HCT116 (cell line): ENCODE data around the gene MYH14. TPM values are rescaled to one million over a fixed set of nuclear protein-coding genes. Genes with fewer than 3 reads are reported as not detected.
A peak's percentile ranks its signal among the peaks of the same experiment; 100 is the strongest.

Experiments used
- ATAC-seq: fragments of 200-7000 bp; cut with Tn5 transposase; 2 replicates; pipeline ENCODE4 v1.9.1; 2020; ENCODE audit warnings: mild to moderate bottlenecking, moderate library complexity
- BruUV-seq: library from RNA; stranded (reverse); fragments of 400-500 nt; replicated peaks from 2 replicates; lab custom pipeline; 2021; lab: Mats Ljungman, UMichigan
- CTCF ChIA-PET: fragments of 300-600 bp; sonication (Branson Sonifier 250); formaldehyde crosslinking; loops from one replicate; lab custom pipeline; 2021; ENCODE audit warnings: antibody characterized with exemption; lab: Charles Lee
- POLR2A ChIA-PET: fragments of 300-600, 350-600 bp; sonication (Branson Sonifier 250); formaldehyde crosslinking; loops from one replicate; lab custom pipeline; 2021; ENCODE audit warnings: antibody characterized with exemption; lab: Charles Lee
- RAD21 ChIA-PET, 2 experiments: fragments of 300-600 bp; sonication (Branson Sonifier 250); formaldehyde crosslinking; loops; one replicate each; lab custom pipeline; 2023; ENCODE audit warnings: low total read pairs in 2 of 2; ENCODE audit not compliant: uncharacterized antibody in 2 of 2, unreplicated experiment in 2 of 2, low non-redundant PET in 1 of 2; lab: Charles Lee
- DNase-seq: peaks from one replicate; pipeline ENCODE4 v3.0.0-alpha.2; 2010; ENCODE audit warnings: low read depth, low spot score
- H2AFZ ChIP-seq: fragments of 200-600 bp; shearing (Covaris generic), sonication (generic); 2 replicates; pipeline ENCODE4 v1.6.1; 2017; ENCODE audit warnings: low read depth, mixed run types, mixed read lengths, antibody characterized with exemption, low read length; ENCODE audit not compliant: poor library complexity, severe bottlenecking
- H3K27ac ChIP-seq: 2 replicates; pipeline ENCODE4 v1.5.1; 2012; ENCODE audit warnings: low read depth, low read length
- H3K27me3 ChIP-seq: fragments of 200-600 bp; sonication (generic); 2 replicates; pipeline ENCODE4 v1.6.1; 2016; ENCODE audit warnings: mixed run types, low read length, mixed read lengths; ENCODE audit not compliant: insufficient read depth
- H3K36me3 ChIP-seq, 2 experiments: fragments of 200-500 bp in 1 of 2; fragments of 200-600 bp in 1 of 2; sonication (Bioruptor generic) in 1 of 2; sonication (generic) in 1 of 2; 2 replicates each; pipeline versions ENCODE4 v1.5.1 to v1.6.1; 2014 to 2016; ENCODE audit warnings: low read length in 2 of 2, inconsistent platforms in 1 of 2, mixed read lengths in 1 of 2, mixed run types in 1 of 2; ENCODE audit not compliant: insufficient read depth in 2 of 2, control insufficient read depth in 1 of 2
- H3K4me1 ChIP-seq, 2 experiments: fragments of 200-600 bp in 1 of 2; sonication (generic) in 1 of 2; 2 replicates each; pipeline versions ENCODE4 v1.5.1 to v1.6.1; 2012 to 2017; ENCODE audit warnings: low read length in 2 of 2, inconsistent platforms in 1 of 2, mild to moderate bottlenecking in 1 of 2, mixed read lengths in 1 of 2, mixed run types in 1 of 2, moderate library complexity in 1 of 2; ENCODE audit not compliant: insufficient read depth in 2 of 2, control insufficient read depth in 1 of 2
- H3K4me2 ChIP-seq: fragments of 200-600 bp; sonication (generic); 2 replicates; pipeline ENCODE4 v1.6.1; 2017; ENCODE audit warnings: mixed run types, low read length, mixed read lengths
- H3K4me3 ChIP-seq, 2 experiments: fragments of 200-600 bp in 1 of 2; sonication (generic) in 1 of 2; replicated peaks in 1 of 2; 2 replicates each; pipeline ENCODE4 v1.5.1; 2011 to 2016; ENCODE audit warnings: low read length in 2 of 2, control low read depth in 1 of 2, low read depth in 1 of 2, mild to moderate bottlenecking in 1 of 2, mixed read lengths in 1 of 2, mixed run types in 1 of 2
- H3K79me2 ChIP-seq: fragments of 200-600 bp; sonication (generic); 2 replicates; pipeline ENCODE4 v1.6.1; 2017; ENCODE audit warnings: mild to moderate bottlenecking, mixed run types, low read length, moderate library complexity, mixed read lengths; ENCODE audit not compliant: insufficient read depth
- H3K9ac ChIP-seq: fragments of 200-600 bp; sonication (generic); 2 replicates; pipeline ENCODE4 v1.6.1; 2016; ENCODE audit warnings: low read length, mixed read lengths
- H3K9me2 ChIP-seq: fragments of 200-600 bp; sonication (generic), shearing (Covaris generic); 2 replicates; pipeline ENCODE4 v1.6.1; 2017; ENCODE audit warnings: mixed run types, mild to moderate bottlenecking, moderate library complexity; ENCODE audit not compliant: insufficient read depth
- H3K9me3 ChIP-seq, 2 experiments: fragments of 200-500 bp in 1 of 2; fragments of 200-600 bp in 1 of 2; sonication (Bioruptor generic) in 1 of 2; sonication (generic) in 1 of 2; 2 replicates each; pipeline ENCODE4 v1.6.1; 2014 to 2017; ENCODE audit warnings: low read length in 2 of 2, mixed read lengths in 2 of 2, inconsistent platforms in 1 of 2, low read depth in 1 of 2, mild to moderate bottlenecking in 1 of 2, mixed run types in 1 of 2, moderate library complexity in 1 of 2; ENCODE audit not compliant: control insufficient read depth in 1 of 2, insufficient read depth in 1 of 2
- H4K20me1 ChIP-seq: fragments of 200-600 bp; sonication (generic), shearing (Covaris generic); 2 replicates; pipeline ENCODE4 v1.6.1; 2017; ENCODE audit warnings: mixed run types, mild to moderate bottlenecking, moderate library complexity; ENCODE audit not compliant: insufficient read depth
- CBX3 ChIP-seq: IDR thresholded peaks from 2 replicates; pipeline ENCODE4 v1.6.1; 2012; ENCODE audit warnings: low read depth
- CEBPB ChIP-seq: IDR thresholded peaks from 2 replicates; pipeline ENCODE4 v1.6.1; 2012; ENCODE audit warnings: low read depth
- EGR1 ChIP-seq: IDR thresholded peaks from 2 replicates; pipeline ENCODE4 v1.6.1; 2012; ENCODE audit warnings: low read depth
- ELF1 ChIP-seq: IDR thresholded peaks from 2 replicates; pipeline ENCODE4 v1.6.1; 2012; ENCODE audit warnings: low read depth, borderline replicate concordance
- FOSL1 ChIP-seq: IDR thresholded peaks from 2 replicates; pipeline ENCODE4 v1.6.1; 2012; ENCODE audit warnings: low read depth
- JUND ChIP-seq: IDR thresholded peaks from 2 replicates; pipeline ENCODE4 v1.6.1; 2012
- POLR2A ChIP-seq: IDR thresholded peaks from 2 replicates; pipeline ENCODE4 v1.7.0; 2011; ENCODE audit warnings: borderline replicate concordance; ENCODE audit not compliant: insufficient read depth, insufficient read length; ENCODE audit errors: extremely low read depth
- RAD21 ChIP-seq: IDR thresholded peaks from 2 replicates; pipeline ENCODE4 v1.6.1; 2012; ENCODE audit warnings: low read depth, mild to moderate bottlenecking
- SP1 ChIP-seq: IDR thresholded peaks from 2 replicates; pipeline ENCODE4 v1.6.1; 2012; ENCODE audit warnings: low read depth
- TCF7L2 ChIP-seq: IDR thresholded peaks from 2 replicates; pipeline ENCODE4 v1.7.0; 2011; ENCODE audit warnings: borderline replicate concordance, inconsistent platforms; ENCODE audit not compliant: insufficient read depth, insufficient read length; ENCODE audit errors: extremely low read depth
- YY1 ChIP-seq: IDR thresholded peaks from 2 replicates; pipeline ENCODE4 v1.6.1; 2011; ENCODE audit warnings: low read length, low read depth, moderate library complexity, mild to moderate bottlenecking; ENCODE audit not compliant: insufficient replicate concordance; ENCODE audit errors: extremely low read depth
- intact Hi-C: fragments of 100-400 bp; cut with micrococcal nuclease; formaldehyde crosslinking; loops from 2 replicates; pipeline ENCODE4 v1.10.0; 2022
- total RNA-seq: library from RNA; stranded (reverse); gene quantifications from one replicate; pipeline ENCODE4 v1.2.1, GENCODE V29; 2021; ENCODE audit not compliant: unreplicated experiment
- TF ChIP-seq, protein P1 (sequence below), 3 experiments: fragments of 200-600 bp in 1 of 3; sonication (generic) in 1 of 3; IDR thresholded peaks in 2 of 3; conservative IDR thresholded peaks in 1 of 3; 2 replicates each; pipeline ENCODE4 v1.5.1; 2012 to 2017; ENCODE audit warnings: low read depth in 2 of 3, low read length in 2 of 3, antibody characterized with exemption in 1 of 3, borderline replicate concordance in 1 of 3, control low read depth in 1 of 3, mild to moderate bottlenecking in 1 of 3, mixed read lengths in 1 of 3, mixed run types in 1 of 3, moderate library complexity in 1 of 3; ENCODE audit not compliant: insufficient read depth in 1 of 3
- TF ChIP-seq, protein P2 (sequence below): IDR thresholded peaks from 2 replicates; pipeline ENCODE4 v1.6.1; 2011; ENCODE audit warnings: mild to moderate bottlenecking, low read length, moderate library complexity; ENCODE audit not compliant: insufficient replicate concordance; ENCODE audit errors: extremely low read depth

The MYH14 gene
- total RNA-seq, 1 experiment from 2014 or later, result 60.1 TPM

DNA sequence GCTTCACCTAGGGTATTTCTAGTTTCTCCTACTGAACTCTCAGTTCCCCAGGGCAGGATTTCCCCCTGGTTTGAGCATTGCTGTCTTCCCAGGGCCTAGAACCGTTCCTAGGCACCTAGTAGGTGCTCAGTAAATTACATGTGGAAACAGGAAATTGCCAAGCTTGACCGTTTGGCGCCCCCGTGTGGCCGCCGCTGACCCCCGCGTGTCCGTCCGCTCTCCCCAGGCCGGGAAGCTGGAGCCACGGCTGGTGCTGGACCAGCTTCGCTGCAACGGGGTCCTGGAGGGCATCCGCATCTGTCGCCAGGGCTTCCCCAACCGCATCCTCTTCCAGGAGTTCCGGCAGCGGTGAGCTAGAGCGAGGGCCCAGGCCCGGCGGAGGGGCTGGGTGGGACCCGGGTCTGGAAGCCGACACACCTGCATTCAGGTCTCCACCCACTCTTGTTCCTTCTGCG is 55.5 kb downstream of the MYH14 start:
- RAD21 ChIA-PET, result interaction anchor here in 1 of 2 experiments (0.6 to 1.3 kb wide), 2 partner anchors 24 to 111 kb away, joined by 5 to 6 read pairs; no protein-coding TSS in a partner anchor
- H3K36me3 ChIP-seq, result peaks cover 0 to 7% of the 10 kb centered on the region in 2 experiments; a peak in 3 of 4 replicates
- BruUV-seq, result no TSS peak
- no peak overlapping the region for H3K4me2 ChIP-seq
- no peak overlapping the region for H3K9ac ChIP-seq
- no peaks in the 10 kb centered on the region for H3K9me2 ChIP-seq
- CTCF ChIA-PET, result interaction anchor here (0.8 to 2.0 kb wide), 6 partner anchors 8 to 111 kb away, joined by 3 to 9 read pairs (median 4); no protein-coding TSS in a partner anchor
- H3K27ac ChIP-seq, result no peak overlapping the region
- no peaks in the 10 kb centered on the region for H3K9me3 ChIP-seq
- POLR2A ChIA-PET, result no interaction called here
- no peak overlapping the region for H2AFZ ChIP-seq
- H3K4me3 ChIP-seq, result no peak overlapping the region
- H3K4me1 ChIP-seq, result no peaks in the 10 kb centered on the region
- no peaks in the 10 kb centered on the region for H3K79me2 ChIP-seq
- no peaks in the 10 kb centered on the region for H3K27me3 ChIP-seq
- TF ChIP-seq, protein P1, sequence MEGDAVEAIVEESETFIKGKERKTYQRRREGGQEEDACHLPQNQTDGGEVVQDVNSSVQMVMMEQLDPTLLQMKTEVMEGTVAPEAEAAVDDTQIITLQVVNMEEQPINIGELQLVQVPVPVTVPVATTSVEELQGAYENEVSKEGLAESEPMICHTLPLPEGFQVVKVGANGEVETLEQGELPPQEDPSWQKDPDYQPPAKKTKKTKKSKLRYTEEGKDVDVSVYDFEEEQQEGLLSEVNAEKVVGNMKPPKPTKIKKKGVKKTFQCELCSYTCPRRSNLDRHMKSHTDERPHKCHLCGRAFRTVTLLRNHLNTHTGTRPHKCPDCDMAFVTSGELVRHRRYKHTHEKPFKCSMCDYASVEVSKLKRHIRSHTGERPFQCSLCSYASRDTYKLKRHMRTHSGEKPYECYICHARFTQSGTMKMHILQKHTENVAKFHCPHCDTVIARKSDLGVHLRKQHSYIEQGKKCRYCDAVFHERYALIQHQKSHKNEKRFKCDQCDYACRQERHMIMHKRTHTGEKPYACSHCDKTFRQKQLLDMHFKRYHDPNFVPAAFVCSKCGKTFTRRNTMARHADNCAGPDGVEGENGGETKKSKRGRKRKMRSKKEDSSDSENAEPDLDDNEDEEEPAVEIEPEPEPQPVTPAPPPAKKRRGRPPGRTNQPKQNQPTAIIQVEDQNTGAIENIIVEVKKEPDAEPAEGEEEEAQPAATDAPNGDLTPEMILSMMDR (IDR thresholded peaks at IDR 0.05 in 2 of 3, conservative IDR thresholded peaks at IDR 0.05 in 1 of 3; ENCODE audit: borderline replicate concordance in 1 of 3, insufficient read depth in 1 of 3, low read depth in 2 of 3, low read length in 2 of 3), result peak; percentile 69 to 94 (median 87); a peak in 5 of 6 replicates
- TF ChIP-seq RAD21 (peak; percentile 86), YY1 (no peak), ELF1 (no peak)
- no peaks in the 10 kb centered on the region for H4K20me1 ChIP-seq
- DNase-seq, result no peak
- peak; percentile 88 for ATAC-seq
- intact Hi-C loops, result loop anchor here (1.0 kb wide), 1 partner anchor 94 kb away; no protein-coding TSS in a partner anchor

DNA sequence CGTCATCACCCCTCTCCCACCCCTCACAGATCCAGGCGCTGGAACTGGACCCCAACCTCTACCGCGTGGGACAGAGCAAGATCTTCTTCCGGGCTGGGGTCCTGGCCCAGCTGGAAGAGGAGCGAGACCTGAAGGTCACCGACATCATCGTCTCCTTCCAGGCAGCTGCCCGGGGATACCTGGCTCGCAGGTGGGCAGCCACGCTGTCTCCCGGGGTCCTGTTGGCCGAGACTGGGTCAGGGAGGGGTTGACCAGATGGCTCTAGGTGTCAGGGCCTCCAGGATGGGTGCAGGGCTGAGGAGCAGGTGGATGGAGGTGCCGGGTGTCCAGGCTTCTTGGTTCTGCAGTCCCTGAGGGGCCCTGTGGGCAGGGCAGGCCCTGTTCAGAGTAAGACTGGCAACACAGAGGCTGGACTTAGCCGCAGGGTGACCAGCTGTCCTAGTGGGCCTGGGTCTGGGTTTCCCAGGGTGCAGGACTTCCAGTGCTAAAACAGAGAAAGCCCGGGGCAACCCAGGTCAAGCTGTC is 58.1 kb downstream of the MYH14 start:
- H3K79me2 ChIP-seq, result no peaks in the 10 kb centered on the region
- RAD21 ChIA-PET, result no interaction called here
- H3K4me2 ChIP-seq, result no peak overlapping the region
- H4K20me1 ChIP-seq, result no peaks in the 10 kb centered on the region
- no peak overlapping the region for H3K9ac ChIP-seq
- H2AFZ ChIP-seq, result no peak overlapping the region
- CTCF ChIA-PET, result no interaction called here
- no peaks in the 10 kb centered on the region for H3K27me3 ChIP-seq
- H3K36me3 ChIP-seq, result peaks cover 0 to 6% of the 10 kb centered on the region in 2 experiments; a peak in 3 of 4 replicates
- intact Hi-C loops, result no loop called here
- POLR2A ChIA-PET, result no interaction called here
- peaks cover 0 to 1% of the 10 kb centered on the region in 2 experiments; a peak in 1 of 4 replicates for H3K4me1 ChIP-seq
- H3K9me2 ChIP-seq, result no peaks in the 10 kb centered on the region
- H3K4me3 ChIP-seq, result no peak overlapping the region
- H3K9me3 ChIP-seq, result no peaks in the 10 kb centered on the region
- BruUV-seq, result no TSS peak
- ATAC-seq, result no peak
- no peak overlapping the region for H3K27ac ChIP-seq
- no peak for DNase-seq
- TF ChIP-seq EGR1 (no peak), TCF7L2 (no peak), CEBPB (no peak), POLR2A (no peak), YY1 (no peak), SP1 (no peak), FOSL1 (no peak), JUND (no peak), CBX3 (no peak)
- TF ChIP-seq, protein P1 (IDR thresholded peaks at IDR 0.05 in 2 of 3, conservative IDR thresholded peaks at IDR 0.05 in 1 of 3; ENCODE audit: borderline replicate concordance in 1 of 3, insufficient read depth in 1 of 3, low read depth in 2 of 3, low read length in 2 of 3), result no peak
- TF ChIP-seq, protein P2, sequence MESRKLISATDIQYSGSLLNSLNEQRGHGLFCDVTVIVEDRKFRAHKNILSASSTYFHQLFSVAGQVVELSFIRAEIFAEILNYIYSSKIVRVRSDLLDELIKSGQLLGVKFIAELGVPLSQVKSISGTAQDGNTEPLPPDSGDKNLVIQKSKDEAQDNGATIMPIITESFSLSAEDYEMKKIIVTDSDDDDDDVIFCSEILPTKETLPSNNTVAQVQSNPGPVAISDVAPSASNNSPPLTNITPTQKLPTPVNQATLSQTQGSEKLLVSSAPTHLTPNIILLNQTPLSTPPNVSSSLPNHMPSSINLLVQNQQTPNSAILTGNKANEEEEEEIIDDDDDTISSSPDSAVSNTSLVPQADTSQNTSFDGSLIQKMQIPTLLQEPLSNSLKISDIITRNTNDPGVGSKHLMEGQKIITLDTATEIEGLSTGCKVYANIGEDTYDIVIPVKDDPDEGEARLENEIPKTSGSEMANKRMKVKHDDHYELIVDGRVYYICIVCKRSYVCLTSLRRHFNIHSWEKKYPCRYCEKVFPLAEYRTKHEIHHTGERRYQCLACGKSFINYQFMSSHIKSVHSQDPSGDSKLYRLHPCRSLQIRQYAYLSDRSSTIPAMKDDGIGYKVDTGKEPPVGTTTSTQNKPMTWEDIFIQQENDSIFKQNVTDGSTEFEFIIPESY, result no peak
